ENCODE data around the gene CTAGE1.
"Not testable (repeated sequence)": the region's sequence is repeated elsewhere in the genome, so short reads cannot be mapped to it uniquely, and the experiment has no call there.

The CTAGE1 gene

DNA sequence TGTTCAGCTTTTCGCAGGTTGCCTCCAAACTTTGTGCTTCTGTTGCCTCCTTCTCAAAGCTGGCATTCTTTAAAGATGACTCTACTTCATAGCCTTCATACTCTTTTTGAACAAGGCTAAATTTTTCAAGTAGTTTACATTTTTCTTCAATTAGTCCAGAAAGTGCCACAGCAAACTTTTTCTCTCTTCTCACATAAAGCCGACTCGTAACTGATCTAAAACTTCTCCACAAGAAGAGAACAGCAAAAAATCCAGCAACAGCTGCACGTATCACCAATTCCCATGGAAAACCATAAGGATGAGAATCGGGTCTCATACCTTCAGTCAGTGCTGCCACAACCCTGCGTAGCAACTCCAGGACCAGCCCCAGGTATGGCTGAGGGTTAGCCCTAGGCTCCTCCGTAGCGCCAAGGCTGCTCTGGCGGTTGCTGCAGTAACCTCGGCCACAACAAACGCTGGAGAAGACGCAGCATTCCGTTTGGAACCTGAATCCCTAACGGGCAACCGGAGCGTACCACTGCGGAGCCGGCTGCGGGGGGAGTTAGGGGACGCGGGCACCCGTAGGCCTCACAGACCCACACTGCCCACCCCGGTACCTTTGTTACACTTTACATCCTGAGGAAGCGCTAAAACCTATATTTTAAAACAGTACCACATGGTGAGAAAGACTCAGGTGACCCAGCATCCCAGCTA is at the start of gene CTAGE1:
CTAGE1 (minus strand) TSS at position 420 of the 693 bp plus-strand sequence; CDS start at position 316, 104 bp downstream.
- DNase-seq: no peak

- DNase-seq: no peak
Measured at GRCh38 chr18:22466608-22467395, 49.1 kb upstream of the CTAGE1 start.

GRCh38 chr18:22465859-22466457 is 48.2 kb upstream of the CTAGE1 start:
- DNase-seq: no peak

DNA sequence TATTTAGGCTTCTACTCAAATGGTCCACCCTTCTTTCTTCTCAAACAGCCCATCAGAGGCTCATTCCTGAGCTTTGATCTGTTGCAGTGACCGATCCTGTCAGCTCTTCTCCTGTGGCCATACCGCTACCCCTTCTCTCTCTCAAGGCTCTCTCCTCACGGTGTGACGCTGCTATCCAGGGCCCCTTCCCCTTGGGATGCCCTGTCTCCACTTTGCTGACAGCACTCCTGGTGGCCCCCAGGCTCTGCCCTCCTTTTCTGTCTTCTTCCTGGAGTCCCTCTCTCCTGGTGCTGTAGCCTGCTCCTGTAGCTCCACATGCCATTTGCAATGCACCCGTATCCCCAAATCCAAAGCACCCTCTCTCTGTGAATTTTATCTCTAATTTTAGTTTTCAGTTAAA is 45.4 kb upstream of the CTAGE1 start:
- DNase-seq: no peak

GRCh38 chr18:22459491-22459890 is 41.8 kb upstream of the CTAGE1 start:
- no peak for DNase-seq

GRCh38 chr18:22457524-22457923 is 39.8 kb upstream of the CTAGE1 start:
- DNase-seq: no peak

- DNase-seq: no peak
Measured at GRCh38 chr18:22456547-22456946, 38.8 kb upstream of the CTAGE1 start.

- no peak for DNase-seq
Measured at GRCh38 chr18:22456116-22456480, 38.4 kb upstream of the CTAGE1 start.

GRCh38 chr18:22455425-22456115 is 37.9 kb upstream of the CTAGE1 start:
- DNase-seq: no peak

- no peak for DNase-seq
Measured at GRCh38 chr18:22453315-22453714, 35.6 kb upstream of the CTAGE1 start.

DNA sequence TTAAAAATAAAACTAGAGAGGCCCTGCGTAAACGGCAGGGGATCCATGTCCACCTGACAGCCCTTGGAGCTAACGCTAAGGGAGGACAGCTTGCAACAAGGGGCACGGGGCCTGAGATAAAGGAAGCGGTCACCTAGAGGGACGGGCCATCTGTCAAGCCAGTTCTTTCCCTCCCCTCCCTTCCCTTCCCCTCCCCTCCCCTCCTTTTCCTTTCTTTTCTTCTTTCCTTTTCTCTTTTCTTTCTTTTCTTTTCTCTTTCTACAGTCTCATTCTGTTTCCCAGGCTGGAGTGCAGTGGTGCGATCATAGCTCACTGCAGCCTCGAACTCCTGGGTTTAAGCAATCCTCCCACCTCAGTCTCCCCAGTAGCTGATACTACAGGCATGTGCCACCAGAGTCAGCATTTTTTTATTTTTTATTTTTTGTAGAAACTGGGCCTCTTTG is 34.5 kb upstream of the CTAGE1 start:
- DNase-seq: no peak

- no peak for DNase-seq
Measured at GRCh38 chr18:22451796-22452195, 34.1 kb upstream of the CTAGE1 start.

DNA sequence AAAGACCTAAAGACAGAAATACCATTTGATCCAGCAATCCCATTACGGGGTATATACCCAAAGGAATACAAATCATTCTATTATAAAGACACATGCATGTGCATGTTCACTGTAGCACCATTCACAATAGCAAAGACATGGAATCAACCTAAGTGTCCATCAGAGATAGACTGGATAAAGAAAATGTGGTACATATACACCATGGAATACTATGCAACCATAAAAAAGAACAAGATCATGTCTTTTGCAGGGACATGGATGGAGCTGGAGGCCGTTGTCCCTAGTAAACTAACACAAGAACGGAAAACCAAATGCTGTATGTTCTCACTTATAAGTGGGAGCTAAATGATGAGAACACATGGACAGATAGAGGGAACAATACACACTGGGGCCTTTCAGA is 33.1 kb upstream of the CTAGE1 start:
- DNase-seq: not testable (repeated sequence)

- DNase-seq: not testable (repeated sequence)
Measured at GRCh38 chr18:22450318-22450717, 32.6 kb upstream of the CTAGE1 start.

DNA sequence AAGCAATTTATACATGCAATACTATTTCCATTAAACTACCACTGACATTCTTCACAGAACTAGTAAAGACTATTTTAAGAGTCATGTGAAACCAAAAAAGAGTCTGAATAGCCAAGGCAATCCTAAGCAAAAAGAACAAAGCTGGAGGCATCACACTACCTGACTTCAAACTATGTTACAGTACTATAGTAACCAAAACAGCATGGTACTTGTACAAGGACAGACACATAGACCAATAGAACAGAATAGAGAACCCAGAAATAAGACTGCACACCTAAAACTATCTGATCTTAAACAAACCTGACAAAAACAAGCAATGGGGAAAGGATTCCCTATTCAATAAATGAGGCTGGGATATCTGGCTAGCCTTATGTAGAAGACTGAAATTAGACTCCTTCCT is 32.0 kb upstream of the CTAGE1 start:
- DNase-seq: not testable (repeated sequence)

DNA sequence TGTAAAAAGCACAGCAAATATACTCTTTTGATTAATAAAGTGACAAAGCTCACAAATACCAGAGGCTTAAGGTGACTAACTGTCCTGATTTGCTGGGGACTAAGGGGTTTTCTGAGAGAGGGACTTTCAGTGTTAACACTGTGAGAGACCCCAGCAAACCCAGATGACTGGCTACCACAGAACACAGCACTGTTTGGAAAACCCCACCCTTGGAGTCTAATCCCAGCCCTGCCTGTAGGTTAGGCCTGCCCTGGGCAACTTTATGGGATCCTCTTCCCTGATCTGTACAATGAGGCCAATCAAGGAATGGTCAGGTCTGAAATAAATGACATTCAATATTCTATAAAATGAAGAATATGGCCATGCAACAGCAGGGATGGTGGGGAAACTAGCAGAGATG is 30.5 kb upstream of the CTAGE1 start:
- no peak for DNase-seq

DNA sequence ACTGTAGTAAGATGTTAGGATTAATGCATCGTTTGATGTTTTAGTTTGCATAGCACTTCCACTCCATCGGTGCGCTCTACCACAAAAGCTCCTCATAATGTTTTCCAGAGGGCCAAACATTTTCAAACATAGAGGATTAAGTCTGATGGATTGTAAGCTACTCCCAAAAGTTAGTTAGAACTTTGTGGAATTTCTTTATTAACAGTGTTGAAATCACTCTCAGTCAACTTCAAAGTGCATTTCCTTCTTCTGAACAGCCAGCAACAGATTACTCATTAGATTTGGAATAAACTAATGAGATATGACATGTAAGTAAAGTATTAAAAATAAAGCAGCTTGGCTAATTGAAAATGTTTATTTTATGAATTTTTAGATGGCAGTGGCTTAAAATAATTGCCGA is 30.1 kb upstream of the CTAGE1 start:
- no peak for DNase-seq

DNA sequence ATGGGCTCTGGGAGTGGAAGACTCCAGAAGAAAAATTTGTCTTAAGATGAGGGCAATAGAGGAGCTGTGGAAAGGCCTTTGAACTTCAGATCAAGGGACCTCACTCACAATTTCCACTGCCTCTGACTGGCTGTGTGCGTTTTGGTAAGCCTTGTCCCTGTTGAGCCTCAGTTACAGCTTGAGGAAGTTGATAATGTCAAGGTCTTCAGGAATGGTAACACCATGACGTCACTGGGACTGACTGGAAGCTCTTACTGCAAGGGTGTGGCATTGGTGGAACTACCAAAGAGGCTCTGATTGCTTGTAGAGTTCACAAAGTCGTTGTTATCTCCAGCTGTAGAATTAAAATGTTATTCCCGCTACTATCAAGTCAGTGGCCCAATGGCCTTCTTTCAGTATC is 29.2 kb upstream of the CTAGE1 start:
- DNase-seq: no peak

DNA sequence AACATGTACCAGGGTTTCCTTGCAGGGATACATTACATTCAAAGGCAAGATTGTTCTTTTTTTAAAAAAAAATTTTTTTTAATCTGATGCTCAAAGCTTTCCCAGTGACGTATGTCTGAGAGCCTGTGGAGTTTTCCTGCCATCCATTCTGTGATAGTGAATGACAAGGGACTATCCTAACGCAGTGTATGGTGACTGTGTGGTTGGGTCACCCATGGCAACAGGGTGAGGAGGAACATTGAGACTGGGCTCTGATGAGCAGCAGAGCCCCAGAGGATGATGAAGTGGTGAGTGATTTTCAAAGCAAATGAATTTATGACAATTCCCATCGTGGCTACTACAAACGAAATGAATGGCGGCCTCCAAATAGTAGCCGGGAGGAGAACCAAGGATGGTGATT is 28.6 kb upstream of the CTAGE1 start:
- DNase-seq: no peak

DNA sequence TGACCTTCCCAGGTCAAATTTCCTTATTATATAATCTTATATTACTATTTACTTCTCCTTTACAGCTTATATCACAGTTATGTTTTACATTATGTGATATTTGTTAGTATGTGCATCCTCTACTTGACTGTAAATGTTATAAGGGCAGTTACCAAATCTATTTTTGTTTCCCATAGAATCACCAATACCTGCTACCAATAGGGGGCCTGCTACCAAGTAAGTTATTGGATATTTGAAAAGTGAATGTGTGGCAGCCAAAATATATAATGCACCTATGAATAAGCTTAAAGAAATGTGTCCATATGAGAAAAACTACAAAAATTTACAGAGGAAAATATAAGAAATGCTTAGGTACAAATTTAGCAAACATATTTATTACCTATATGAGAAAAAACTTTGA is 23.9 kb upstream of the CTAGE1 start:
- DNase-seq: no peak

GRCh38 chr18:22439447-22439846 is 21.7 kb upstream of the CTAGE1 start:
- DNase-seq: no peak

- DNase-seq: no peak
Measured at GRCh38 chr18:22436136-22436535, 18.4 kb upstream of the CTAGE1 start.

DNA sequence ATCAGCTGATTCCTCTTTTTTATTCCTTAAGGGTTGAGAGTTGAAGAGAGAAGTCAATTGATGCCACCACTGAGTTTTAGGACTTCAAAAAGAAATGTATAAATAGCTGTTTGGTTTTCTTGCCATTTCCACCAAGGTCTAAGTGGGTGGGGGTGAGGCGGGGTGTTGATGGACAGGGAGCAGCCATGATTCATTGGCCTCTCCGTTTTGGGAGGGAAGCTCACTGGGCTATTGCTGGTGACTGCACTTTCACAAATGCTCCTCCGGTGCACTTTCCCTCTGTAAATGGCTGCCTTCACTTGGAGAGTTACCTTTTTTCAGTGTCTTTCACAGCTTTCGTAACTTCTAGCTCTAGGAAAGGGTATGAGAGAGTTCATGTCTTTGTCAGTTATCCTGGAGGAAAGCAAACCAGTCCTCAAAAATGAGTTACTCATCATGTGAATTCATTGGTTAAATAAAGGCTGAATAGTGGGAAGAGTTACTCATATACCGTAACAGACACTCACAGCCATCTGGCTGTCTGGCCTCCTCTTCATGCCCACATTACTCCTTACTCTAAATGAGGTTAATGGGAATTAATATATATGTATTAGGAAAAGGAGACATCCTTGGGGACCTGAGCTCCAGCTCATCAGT is 17.4 kb upstream of the CTAGE1 start:
- DNase-seq: no peak

All from stimulated activated CD8-positive, alpha-beta memory T cell treated with anti-CD3 and anti-CD28 coated beads, Interleukin-4, amount 100 ng/mL, for 48 hours (primary cell).